Measurements from ENCODE around the gene HOOK1.

DNA sequence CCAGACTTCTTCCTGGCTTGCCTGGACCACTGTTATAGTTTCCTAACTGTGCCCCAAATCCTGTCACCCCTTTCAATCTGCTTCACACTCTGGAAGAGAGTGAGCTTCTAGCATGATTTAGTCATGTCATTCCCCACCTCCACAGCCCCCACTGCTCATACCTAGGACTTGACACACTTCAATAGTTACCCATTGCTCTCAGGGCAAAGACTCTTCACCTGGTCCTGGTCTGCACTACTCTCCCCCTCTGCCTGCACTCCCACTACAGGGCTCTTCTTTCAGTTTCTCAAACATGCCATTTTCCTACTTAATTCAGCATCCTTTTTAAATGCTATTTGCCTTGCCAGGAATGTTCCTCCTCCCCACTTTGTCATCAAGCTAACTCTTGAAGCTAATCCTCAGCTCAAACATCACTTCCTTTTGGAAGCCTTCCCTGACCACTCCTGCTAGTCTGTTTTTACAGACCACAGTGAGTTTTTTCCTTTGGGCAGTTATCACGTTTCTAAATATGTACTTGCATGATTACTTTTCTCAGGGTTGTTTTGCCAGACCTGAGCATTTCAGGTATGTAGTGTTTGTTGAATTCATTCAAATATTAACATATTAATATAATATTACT lies 87.1 kb downstream of the HOOK1 start:
- TF ChIP-seq CTCF (IDR thresholded peaks at IDR 0.05; ENCODE audit: insufficient read depth, low read length, poor library complexity, severe bottlenecking), result no peak
- TF ChIP-seq EZH2phosphoT487 (conservative IDR thresholded peaks at IDR 0.05; ENCODE audit: low read length), result no peak
